SU-DHL-6 (cell line): ENCODE data around the gene GPR135.

Source experiments
- H2AFZ ChIP-seq: fragments of 200-600 bp; sonication (generic); 2 replicates; pipeline ENCODE4 v1.6.1; 2014; ENCODE audit warnings: low read depth, mild to moderate bottlenecking, moderate library complexity, mixed read lengths, antibody characterized with exemption, low read length; ENCODE audit not compliant: severe bottlenecking
- H3F3A ChIP-seq: fragments of 200-600 bp; shearing (Covaris generic); 2 replicates; pipeline ENCODE4 v1.6.0; 2016; ENCODE audit warnings: antibody characterized with exemption, mild to moderate bottlenecking; ENCODE audit not compliant: insufficient read depth
- H3K27ac ChIP-seq: fragments of 200-600 bp; sonication (generic); 2 replicates; pipeline ENCODE4 v1.5.1; 2016; ENCODE audit warnings: low read depth, mild to moderate bottlenecking, low read length, moderate library complexity, mixed read lengths
- H3K27me3 ChIP-seq: fragments of 200-600 bp; sonication (generic), shearing (Covaris generic); 2 replicates; pipeline ENCODE4 v1.6.0; 2014; ENCODE audit warnings: mild to moderate bottlenecking, low read length
- H3K36me3 ChIP-seq: fragments of 200-600 bp; sonication (generic); 2 replicates; pipeline ENCODE4 v1.6.1; 2014; ENCODE audit warnings: mild to moderate bottlenecking, low read length, mixed read lengths
- H3K4me2 ChIP-seq: fragments of 300-600, 200-600 bp; shearing (Covaris generic), sonication (generic); 2 replicates; pipeline ENCODE4 v1.6.0; 2014; ENCODE audit warnings: low read length, low read depth, mild to moderate bottlenecking; ENCODE audit not compliant: poor library complexity, severe bottlenecking
- H3K4me3 ChIP-seq: fragments of 200-600 bp; sonication (generic); 2 replicates; pipeline ENCODE4 v1.5.1; 2014; ENCODE audit warnings: antibody characterized with exemption, low read length, mild to moderate bottlenecking, mixed read lengths; ENCODE audit not compliant: insufficient read depth, poor library complexity, severe bottlenecking
- H3K79me2 ChIP-seq: fragments of 200-600 bp; sonication (generic); 2 replicates; pipeline ENCODE4 v1.6.1; 2014; ENCODE audit warnings: mild to moderate bottlenecking, low read length, moderate library complexity; ENCODE audit not compliant: insufficient read depth
- H3K9ac ChIP-seq: fragments of 200-600 bp; sonication (generic); 2 replicates; pipeline ENCODE4 v1.7.0; 2014; ENCODE audit warnings: mild to moderate bottlenecking, low read length
- H3K9me2 ChIP-seq: fragments of 200-600 bp; sonication (generic); replicated peaks from 2 replicates; pipeline ENCODE4 v1.6.1; 2014; ENCODE audit warnings: low read length; ENCODE audit not compliant: insufficient read depth
- H3K9me3 ChIP-seq: fragments of 200-600 bp; sonication (generic); 2 replicates; pipeline ENCODE4 v1.6.1; 2014; ENCODE audit warnings: low read length, mixed read lengths; ENCODE audit not compliant: insufficient read depth
- H4K20me1 ChIP-seq: fragments of 200-600 bp; sonication (generic); 2 replicates; pipeline ENCODE4 v1.6.1; 2014; ENCODE audit warnings: low read depth, mild to moderate bottlenecking, antibody characterized with exemption, low read length, moderate library complexity, mixed read lengths
- CTCF ChIP-seq: fragments of 200-600 bp; sonication (generic); IDR thresholded peaks from one replicate; pipeline ENCODE4 v1.5.1; 2017; ENCODE audit warnings: antibody characterized with exemption, mild to moderate bottlenecking, low read length, moderate library complexity; ENCODE audit not compliant: insufficient read depth, poor library complexity, severe bottlenecking
- EZH2phosphoT487 ChIP-seq: fragments of 200-600 bp; sonication (generic), shearing (Covaris generic); conservative IDR thresholded peaks from 2 replicates; pipeline ENCODE4 v1.6.1; 2018; ENCODE audit warnings: mild to moderate bottlenecking, antibody characterized with exemption, low read length, moderate library complexity, mixed read lengths

Gene GPR135

DNA sequence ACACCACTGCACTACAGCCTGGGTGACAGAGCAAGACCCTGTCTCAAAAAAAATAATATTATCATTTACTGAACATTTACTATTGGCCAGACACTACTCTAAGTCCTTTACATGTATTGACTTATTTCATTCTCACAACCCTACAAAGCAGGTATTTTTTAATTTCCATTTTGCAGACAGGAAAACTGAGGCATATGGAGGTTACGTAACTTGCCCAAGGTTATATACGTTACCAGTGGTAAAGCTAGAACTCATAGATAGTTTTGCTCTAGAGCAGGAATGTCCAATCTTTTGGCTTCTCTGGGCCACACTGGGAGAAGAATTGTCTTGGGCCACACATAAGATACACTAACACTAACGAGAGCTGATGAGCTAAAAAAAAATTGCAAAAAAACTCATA, 13.4 kb upstream of the GPR135 start:
- H3K79me2 ChIP-seq = peaks cover 26% of the 10 kb centered on the region
- H3K4me3 ChIP-seq = no peak overlapping the region
- no peak overlapping the region for H3K27ac ChIP-seq
- no peak overlapping the region for H3K9ac ChIP-seq
- peaks cover 8% of the 10 kb centered on the region; the same call in 1 of the 2 replicates for H3K36me3 ChIP-seq
- no peaks in the 10 kb centered on the region for H3K9me3 ChIP-seq
- H3K27me3 ChIP-seq = no peaks in the 10 kb centered on the region
- H3K9me2 ChIP-seq = no peaks in the 10 kb centered on the region
- TF ChIP-seq EZH2phosphoT487 = no peak
- no peak for TF ChIP-seq CTCF
- peaks cover 4% of the 10 kb centered on the region; the same call in 1 of the 2 replicates for H3F3A ChIP-seq
- H4K20me1 ChIP-seq = no peaks in the 10 kb centered on the region
- H3K4me2 ChIP-seq = no peak overlapping the region
- H2AFZ ChIP-seq = no peak overlapping the region

DNA sequence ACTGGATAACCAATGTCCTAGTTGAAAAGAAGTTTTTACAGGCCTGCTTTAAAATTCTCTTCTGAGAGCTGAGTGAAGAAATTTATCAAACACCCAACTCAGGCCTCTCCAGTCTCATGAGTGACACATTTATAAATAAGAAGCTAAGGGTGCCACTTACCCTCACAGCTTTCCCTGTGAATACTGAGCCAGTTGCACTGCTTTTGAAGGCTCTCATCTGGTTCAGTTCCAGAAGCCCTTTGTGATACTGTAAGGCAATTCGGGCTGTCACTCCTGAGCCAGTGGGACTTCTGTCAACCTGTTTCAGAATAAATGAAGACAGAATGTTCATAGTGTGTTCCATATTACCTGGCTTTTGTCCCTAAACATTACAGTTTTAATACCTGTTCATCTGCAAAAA, 10.5 kb upstream of the GPR135 start:
- Histone ChIP-seq H3F3A (no peaks in the 10 kb centered on the region), H3K9me3 (no peaks in the 10 kb centered on the region), H2AFZ (no peak overlapping the region), H3K9ac (no peak overlapping the region), H3K9me2 (no peaks in the 10 kb centered on the region), H3K27me3 (no peaks in the 10 kb centered on the region), H3K4me3 (no peak overlapping the region), H3K36me3 (peaks cover 14% of the 10 kb centered on the region), H3K27ac (no peak overlapping the region), H3K79me2 (no peaks in the 10 kb centered on the region), H3K4me2 (no peak overlapping the region), H4K20me1 (no peaks in the 10 kb centered on the region)
- TF ChIP-seq EZH2phosphoT487 (no peak), CTCF (no peak)

GRCh38 chr14:59474172-59474571, 9.0 kb upstream of the GPR135 start:
- Histone ChIP-seq H3K27ac (no peak overlapping the region), H3K27me3 (no peaks in the 10 kb centered on the region), H3K9ac (no peak overlapping the region), H3F3A (no peaks in the 10 kb centered on the region), H3K9me2 (no peaks in the 10 kb centered on the region), H3K4me2 (no peak overlapping the region), H3K9me3 (no peaks in the 10 kb centered on the region), H2AFZ (no peak overlapping the region), H4K20me1 (no peaks in the 10 kb centered on the region), H3K4me3 (no peak overlapping the region), H3K36me3 (peaks cover 14% of the 10 kb centered on the region), H3K79me2 (no peaks in the 10 kb centered on the region)
- TF ChIP-seq EZH2phosphoT487 (no peak), CTCF (no peak)
